IMR-90 (cell line): ENCODE data around the gene GALNT14. TPM values are rescaled to one million over a fixed set of nuclear protein-coding genes. Genes with fewer than 3 reads are reported as not detected.

Experiments
- ATAC-seq: fragments of 200-7000 bp; cut with Tn5 transposase; 2 replicates; pipeline ENCODE4 v1.9.1; 2020; ENCODE audit warnings: low read depth, mild to moderate bottlenecking, moderate library complexity
- BruUV-seq: library from RNA; stranded (reverse); fragments of 400-500 nt; replicated peaks from 2 replicates; lab custom pipeline; 2021; lab: Mats Ljungman, UMichigan
- CTCF ChIA-PET: fragments of 300-600 bp; formaldehyde crosslinking; extraction: SDS; loops from one replicate; lab custom pipeline; 2021; ENCODE audit warnings: antibody characterized with exemption; lab: Yijun Ruan, JAX
- POLR2A ChIA-PET: fragments of 300-600 bp; sonication (Branson Sonifier 250); formaldehyde crosslinking; loops from one replicate; lab custom pipeline; 2022; ENCODE audit warnings: antibody characterized with exemption; ENCODE audit not compliant: unreplicated experiment; lab: Charles Lee
- DNase-seq: peaks from one replicate; pipeline ENCODE4 v3.0.0; 2013
- H2AFZ ChIP-seq: replicated peaks from 2 replicates; pipeline ENCODE3; 2013; ENCODE audit warnings: low read length, mild to moderate bottlenecking; ENCODE audit not compliant: poor library complexity
- H2AK5ac ChIP-seq: 2 replicates; pipeline ENCODE4 v1.6.1; 2013; ENCODE audit warnings: low read depth, low read length, inconsistent platforms
- H2AK9ac ChIP-seq: replicated peaks from 2 replicates; pipeline ENCODE3; 2013; ENCODE audit warnings: mild to moderate bottlenecking, low read depth, low read length, moderate library complexity; ENCODE audit not compliant: poor library complexity
- H2BK120ac ChIP-seq: 2 replicates; pipeline ENCODE4 v1.6.1; 2013; ENCODE audit warnings: low read depth, low read length, inconsistent platforms
- H2BK15ac ChIP-seq: 3 replicates; pipeline ENCODE4 v1.6.1; 2013; ENCODE audit warnings: low read depth, low read length, inconsistent platforms
- H2BK20ac ChIP-seq: 2 replicates; pipeline ENCODE4 v1.6.1; 2013; ENCODE audit warnings: low read depth, mild to moderate bottlenecking, inconsistent platforms, low read length, moderate library complexity
- H2BK5ac ChIP-seq: 2 replicates; pipeline ENCODE4 v1.6.1; 2013; ENCODE audit warnings: mild to moderate bottlenecking, low read depth, low read length, inconsistent platforms; ENCODE audit not compliant: poor library complexity, severe bottlenecking
- H3K14ac ChIP-seq: replicated peaks from 2 replicates; pipeline ENCODE4 v1.6.1; 2013; ENCODE audit warnings: low read depth, low read length, inconsistent platforms
- H3K18ac ChIP-seq: 2 replicates; pipeline ENCODE4 v1.6.1; 2013; ENCODE audit warnings: low read depth, low read length, control low read depth
- H3K23ac ChIP-seq: 2 replicates; pipeline ENCODE4 v1.6.1; 2013; ENCODE audit warnings: low read depth, low read length, inconsistent platforms
- H3K27ac ChIP-seq: 2 replicates; pipeline ENCODE4 v1.5.1; 2013; ENCODE audit warnings: mild to moderate bottlenecking, control low read depth, low read length; ENCODE audit not compliant: insufficient read depth
- H3K27me3 ChIP-seq: 2 replicates; pipeline ENCODE4 v1.6.1; 2013; ENCODE audit warnings: low read length; ENCODE audit not compliant: control insufficient read depth, insufficient read depth
- H3K36me3 ChIP-seq: 2 replicates; pipeline ENCODE4 v1.6.1; 2013; ENCODE audit warnings: low read length, mixed read lengths; ENCODE audit not compliant: control insufficient read depth, insufficient read depth
- H3K4ac ChIP-seq: 2 replicates; pipeline ENCODE4 v1.6.1; 2013; ENCODE audit warnings: low read depth, low read length, inconsistent platforms
- H3K4me1 ChIP-seq: 2 replicates; pipeline ENCODE4 v1.6.1; 2013; ENCODE audit warnings: low read length, mixed read lengths; ENCODE audit not compliant: control insufficient read depth, insufficient read depth
- H3K4me2 ChIP-seq: 2 replicates; pipeline ENCODE4 v1.6.1; 2013; ENCODE audit warnings: low read depth, mild to moderate bottlenecking, control low read depth, low read length, moderate library complexity
- H3K4me3 ChIP-seq: 2 replicates; pipeline ENCODE4 v1.5.1; 2013; ENCODE audit warnings: low read depth, mild to moderate bottlenecking, control low read depth, low read length, moderate library complexity; ENCODE audit not compliant: insufficient read depth
- H3K56ac ChIP-seq: 2 replicates; pipeline ENCODE4 v1.6.1; 2013; ENCODE audit warnings: low read length, inconsistent platforms; ENCODE audit not compliant: insufficient read depth; ENCODE audit errors: extremely low read depth
- H3K79me1 ChIP-seq, 2 experiments: 2 replicates each; pipeline ENCODE4 v1.6.1; 2013; ENCODE audit warnings: low read length in 2 of 2, inconsistent platforms in 1 of 2, low read depth in 1 of 2
- H3K9ac ChIP-seq: 2 replicates; pipeline ENCODE4 v1.6.1; 2013; ENCODE audit warnings: low read depth, low read length, control low read depth
- H3K9me1 ChIP-seq: 2 replicates; pipeline ENCODE4 v1.6.1; 2013; ENCODE audit warnings: low read length, inconsistent platforms; ENCODE audit not compliant: insufficient read depth
- H3K9me3 ChIP-seq: 2 replicates; pipeline ENCODE4 v1.6.1; 2013; ENCODE audit warnings: low read length; ENCODE audit not compliant: control insufficient read depth, insufficient read depth
- H4K20me1 ChIP-seq: 2 replicates; pipeline ENCODE4 v1.6.1; 2013; ENCODE audit warnings: low read length, inconsistent platforms; ENCODE audit not compliant: insufficient read depth
- H4K5ac ChIP-seq: 2 replicates; pipeline ENCODE4 v1.6.1; 2013; ENCODE audit warnings: mild to moderate bottlenecking, low read depth, low read length, control low read depth
- H4K8ac ChIP-seq, 2 experiments: 2 replicates each; pipeline ENCODE4 v1.6.1; 2013; ENCODE audit warnings: low read depth in 2 of 2, low read length in 2 of 2, control low read depth in 1 of 2, inconsistent platforms in 1 of 2
- H4K91ac ChIP-seq: 2 replicates; pipeline ENCODE4 v1.6.1; 2013; ENCODE audit warnings: low read depth, low read length, inconsistent platforms; ENCODE audit not compliant: insufficient read depth
- BHLHE40 ChIP-seq: fragments of 150-350 bp; IDR thresholded peaks from 2 replicates; pipeline ENCODE4 v1.6.1; 2016; ENCODE audit warnings: mild to moderate bottlenecking, low read depth, low read length
- CHD1 ChIP-seq: IDR thresholded peaks from 2 replicates; pipeline ENCODE4 v1.6.1; 2012; ENCODE audit warnings: low read depth, low read length, improper control_type of control experiment
- ELK1 ChIP-seq: fragments of 150-350 bp; IDR thresholded peaks from 2 replicates; pipeline ENCODE4 v1.6.1; 2016; ENCODE audit warnings: low read depth, mild to moderate bottlenecking, low read length, moderate library complexity, borderline replicate concordance
- FOS ChIP-seq: fragments of 150-350 bp; IDR thresholded peaks from 2 replicates; pipeline ENCODE4 v1.6.1; 2016; ENCODE audit warnings: low read depth, low read length
- MAFK ChIP-seq: IDR thresholded peaks from 2 replicates; pipeline ENCODE4 v1.6.1; 2012; ENCODE audit warnings: low read depth, low read length, improper control_type of control experiment
- MAZ ChIP-seq: IDR thresholded peaks from 2 replicates; pipeline ENCODE4 v1.6.1; 2012; ENCODE audit warnings: low read depth, mild to moderate bottlenecking, low read length, improper control_type of control experiment, moderate library complexity, borderline replicate concordance
- MXI1 ChIP-seq: IDR thresholded peaks from 2 replicates; pipeline ENCODE4 v1.6.1; 2012; ENCODE audit warnings: low read depth, mild to moderate bottlenecking, low read length, moderate library complexity, borderline replicate concordance
- NFE2L2 ChIP-seq: fragments of 150-350 bp; IDR thresholded peaks from 2 replicates; pipeline ENCODE4 v1.6.1; 2016; ENCODE audit warnings: low read depth, mild to moderate bottlenecking, low read length
- POLR2A ChIP-seq: IDR thresholded peaks from 2 replicates; pipeline ENCODE4 v1.6.1; 2012; ENCODE audit warnings: mild to moderate bottlenecking, low read depth, low read length
- RAD21 ChIP-seq: IDR thresholded peaks from 2 replicates; pipeline ENCODE4 v1.6.1; 2012; ENCODE audit warnings: low read length, improper control_type of control experiment
- RCOR1 ChIP-seq: IDR thresholded peaks from 2 replicates; pipeline ENCODE4 v1.6.1; 2012; ENCODE audit warnings: mild to moderate bottlenecking, low read length, improper control_type of control experiment; ENCODE audit not compliant: insufficient replicate concordance
- RFX5 ChIP-seq: IDR thresholded peaks from 2 replicates; pipeline ENCODE4 v1.8.0; 2012; ENCODE audit warnings: low read depth, mild to moderate bottlenecking, low read length, moderate library complexity
- SMC3 ChIP-seq: fragments of 150-350 bp; IDR thresholded peaks from 2 replicates; pipeline ENCODE4 v1.6.1; 2016; ENCODE audit warnings: low read depth, mild to moderate bottlenecking, antibody characterized with exemption, low read length, moderate library complexity
- WGBS, 2 experiments: methylation state at CpG; one replicate each; pipeline versions ENCODE4 v1.1.5 to v1.1.7; 2013; ENCODE audit warnings: missing lambda C conversion rate in 2 of 2; ENCODE audit not compliant: insufficient read length in 1 of 2; ENCODE audit errors: extremely low coverage in 2 of 2; 5-methylcytosine and 5-hydroxymethylcytosine counted together
- dilution Hi-C: fragments of 300-500 bp; cut with HindIII; formaldehyde crosslinking; loops from one replicate; pipeline ENCODE4 v1.14.3; 2018; ENCODE audit warnings: low sequenced_read_pairs; ENCODE audit not compliant: unreplicated experiment
- in situ Hi-C: fragments of 300-500 bp; cut with MboI; formaldehyde crosslinking; loops from 3 replicates; pipeline ENCODE4 v1.14.3; 2019; ENCODE audit warnings: low sequenced_read_pairs, inconsistent platforms, mixed read lengths
- intact Hi-C: fragments of 100-400 bp; cut with micrococcal nuclease; formaldehyde crosslinking; loops from 2 replicates; pipeline ENCODE4 v1.10.0; 2022
- polyA plus RNA-seq, 3 experiments: library from polyadenylated mRNA; depleted of rRNA; stranded (reverse); fragments of >200 nt; gene quantifications; 2 replicates each; pipeline ENCODE4 v1.2.3, GENCODE V29; 2012; ENCODE audit warnings: low replicate concordance in 1 of 3
- total RNA-seq: library from RNA; depleted of rRNA; stranded (reverse); fragments of >200 nt; gene quantifications from 2 replicates; pipeline ENCODE4 v1.2.3, GENCODE V29; 2012
- TF ChIP-seq, protein P1 (sequence below): conservative IDR thresholded peaks from 2 replicates; pipeline ENCODE4 v1.5.1; 2012; ENCODE audit warnings: mild to moderate bottlenecking, low read depth, low read length, improper control_type of control experiment
- TF ChIP-seq, protein P2 (sequence below): fragments of 150-350 bp; IDR thresholded peaks from 2 replicates; pipeline ENCODE4 v1.6.1; 2017; ENCODE audit warnings: mild to moderate bottlenecking, antibody characterized with exemption, low read length, low read depth

The GALNT14 gene
- total and polyA plus RNA-seq, 2 of the 4 experiments (the other 2 are of a cell fraction), result 0.15 to 0.18 TPM

GRCh38 chr2:31132786-31133185 lies 5.5 kb downstream of the GALNT14 start:
- POLR2A ChIA-PET, result no interaction called here

More at GRCh38 chr2:31132786-31133185, 5.5 kb downstream of the GALNT14 start:
- Histone ChIP-seq H3K18ac (no peak overlapping the region), H2BK15ac (no peak overlapping the region), H3K27me3 (peaks cover 37% of the 10 kb centered on the region), H2BK20ac (no peak overlapping the region), H2BK5ac (no peak overlapping the region), H3K4me3 (no peak overlapping the region), H2AK9ac (no peak overlapping the region), H4K8ac (no peak overlapping the region), H3K9me3 (no peaks in the 10 kb centered on the region), H4K20me1 (no peaks in the 10 kb centered on the region), H2AFZ (no peak overlapping the region), H3K36me3 (no peaks in the 10 kb centered on the region), H3K79me1 (no peaks in the 10 kb centered on the region), H3K56ac (no peak overlapping the region), H3K27ac (no peak overlapping the region), H3K23ac (no peak overlapping the region), H3K9me1 (no peaks in the 10 kb centered on the region), H4K5ac (no peak overlapping the region), H3K14ac (no peak overlapping the region), H2BK120ac (no peak overlapping the region), H3K9ac (no peak overlapping the region), H3K4me2 (no peak overlapping the region), H4K91ac (no peak overlapping the region), H3K4me1 (no peaks in the 10 kb centered on the region), H3K4ac (no peak overlapping the region), H2AK5ac (no peak overlapping the region)
- no CpG with 5 or more reads among the region's 5 CpGs for WGBS, 2 experiments
- intact Hi-C loops (no loop called here), in situ Hi-C loops (no loop called here), dilution Hi-C loops (no loop called here)
- CTCF ChIA-PET, result interaction anchor here (1.1 to 1.2 kb wide), 2 partner anchors 9 to 37 kb away, joined by 3 read pairs; no protein-coding TSS in a partner anchor
- BruUV-seq, result no TSS peak
- ATAC-seq (no peak), DNase-seq (no peak)
- TF ChIP-seq ELK1 (no peak), RFX5 (no peak), CHD1 (no peak), MAFK (no peak), RCOR1 (no peak), POLR2A (no peak), SMC3 (no peak), NFE2L2 (no peak), RAD21 (no peak), MAZ (no peak), BHLHE40 (no peak), FOS (no peak), MXI1 (no peak)
- TF ChIP-seq, protein P1, sequence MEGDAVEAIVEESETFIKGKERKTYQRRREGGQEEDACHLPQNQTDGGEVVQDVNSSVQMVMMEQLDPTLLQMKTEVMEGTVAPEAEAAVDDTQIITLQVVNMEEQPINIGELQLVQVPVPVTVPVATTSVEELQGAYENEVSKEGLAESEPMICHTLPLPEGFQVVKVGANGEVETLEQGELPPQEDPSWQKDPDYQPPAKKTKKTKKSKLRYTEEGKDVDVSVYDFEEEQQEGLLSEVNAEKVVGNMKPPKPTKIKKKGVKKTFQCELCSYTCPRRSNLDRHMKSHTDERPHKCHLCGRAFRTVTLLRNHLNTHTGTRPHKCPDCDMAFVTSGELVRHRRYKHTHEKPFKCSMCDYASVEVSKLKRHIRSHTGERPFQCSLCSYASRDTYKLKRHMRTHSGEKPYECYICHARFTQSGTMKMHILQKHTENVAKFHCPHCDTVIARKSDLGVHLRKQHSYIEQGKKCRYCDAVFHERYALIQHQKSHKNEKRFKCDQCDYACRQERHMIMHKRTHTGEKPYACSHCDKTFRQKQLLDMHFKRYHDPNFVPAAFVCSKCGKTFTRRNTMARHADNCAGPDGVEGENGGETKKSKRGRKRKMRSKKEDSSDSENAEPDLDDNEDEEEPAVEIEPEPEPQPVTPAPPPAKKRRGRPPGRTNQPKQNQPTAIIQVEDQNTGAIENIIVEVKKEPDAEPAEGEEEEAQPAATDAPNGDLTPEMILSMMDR, result no peak
- TF ChIP-seq, protein P2, sequence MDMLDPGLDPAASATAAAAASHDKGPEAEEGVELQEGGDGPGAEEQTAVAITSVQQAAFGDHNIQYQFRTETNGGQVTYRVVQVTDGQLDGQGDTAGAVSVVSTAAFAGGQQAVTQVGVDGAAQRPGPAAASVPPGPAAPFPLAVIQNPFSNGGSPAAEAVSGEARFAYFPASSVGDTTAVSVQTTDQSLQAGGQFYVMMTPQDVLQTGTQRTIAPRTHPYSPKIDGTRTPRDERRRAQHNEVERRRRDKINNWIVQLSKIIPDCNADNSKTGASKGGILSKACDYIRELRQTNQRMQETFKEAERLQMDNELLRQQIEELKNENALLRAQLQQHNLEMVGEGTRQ, result no peak
